GM18499 (cell line): ENCODE measurements around the gene RPAP2.
"Not testable (repeated sequence)": the region's sequence is repeated elsewhere in the genome, so short reads cannot be mapped to it uniquely, and the experiment has no call there.

ENCODE experiments used
- ATAC-seq: cut with Tn5 transposase; IDR thresholded peaks from one replicate; pipeline ENCODE4 v1.9.1; 2021; ENCODE audit warnings: moderate number of reproducible peaks; ENCODE audit not compliant: insufficient read depth, unreplicated experiment

The RPAP2 gene

GRCh38 chr1:92317836-92318493, 19.1 kb downstream of the RPAP2 start:
- no peak for ATAC-seq

DNA sequence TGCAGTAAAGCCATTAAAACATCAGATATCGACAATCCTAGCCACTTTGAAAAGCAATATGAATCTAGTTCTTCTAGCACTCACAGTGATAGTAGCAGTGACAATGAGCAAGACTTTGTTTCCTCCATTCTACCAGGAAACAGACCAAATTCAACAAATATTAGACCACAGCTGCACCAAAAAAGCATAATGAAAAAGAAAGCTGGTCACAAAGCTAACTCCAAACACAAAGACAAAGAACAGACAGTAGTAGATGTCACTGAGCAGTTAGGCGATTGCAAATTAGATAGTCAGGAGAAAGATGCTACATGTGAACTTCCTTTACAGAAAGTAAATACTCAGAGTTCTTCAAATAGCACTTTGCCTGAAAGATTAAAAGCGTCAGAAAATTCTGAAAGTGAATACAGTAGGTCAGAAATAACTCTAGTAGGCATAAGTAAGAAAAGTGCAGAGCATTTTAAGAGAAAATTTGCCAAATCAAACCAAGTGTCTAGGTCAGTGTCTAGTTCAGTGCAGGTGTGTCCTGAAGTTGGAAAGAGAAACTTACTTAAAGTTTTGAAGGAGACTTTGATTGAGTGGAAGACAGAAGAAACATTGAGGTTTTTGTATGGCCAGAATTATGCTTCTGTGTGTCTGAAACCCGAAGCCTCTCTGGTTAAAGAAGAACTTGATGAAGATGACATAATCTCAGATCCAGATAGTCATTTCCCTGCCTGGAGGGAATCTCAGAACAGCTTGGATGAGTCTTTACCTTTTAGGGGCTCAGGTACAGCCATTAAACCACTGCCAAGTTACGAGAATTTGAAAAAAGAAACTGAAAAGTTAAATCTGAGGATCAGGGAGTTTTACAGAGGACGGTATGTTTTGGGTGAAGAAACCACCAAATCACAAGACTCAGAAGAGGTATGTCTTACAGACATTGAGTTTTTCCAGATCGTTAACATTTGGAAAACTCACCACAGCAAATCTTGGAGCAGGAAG, 24.9 kb downstream of the RPAP2 start:
- ATAC-seq: no peak

DNA sequence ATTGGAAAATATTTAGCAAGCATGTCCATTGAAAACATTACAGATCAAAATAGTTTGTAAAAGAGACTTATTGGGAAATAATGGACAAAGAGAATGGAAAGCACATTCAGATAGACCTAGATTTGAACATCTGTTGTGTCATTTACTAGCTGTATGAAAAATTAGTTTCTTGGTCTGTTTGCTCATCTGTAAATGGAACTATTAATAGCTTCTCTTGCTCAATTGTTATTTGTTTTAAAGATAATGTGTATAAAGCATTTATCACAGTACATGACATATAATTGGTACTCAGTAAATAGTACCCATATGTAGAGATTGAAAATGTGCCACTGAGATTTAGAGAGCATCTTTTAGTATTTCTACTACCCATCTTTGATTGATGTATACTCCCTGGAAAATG, 25.9 kb downstream of the RPAP2 start:
- no peak for ATAC-seq

DNA sequence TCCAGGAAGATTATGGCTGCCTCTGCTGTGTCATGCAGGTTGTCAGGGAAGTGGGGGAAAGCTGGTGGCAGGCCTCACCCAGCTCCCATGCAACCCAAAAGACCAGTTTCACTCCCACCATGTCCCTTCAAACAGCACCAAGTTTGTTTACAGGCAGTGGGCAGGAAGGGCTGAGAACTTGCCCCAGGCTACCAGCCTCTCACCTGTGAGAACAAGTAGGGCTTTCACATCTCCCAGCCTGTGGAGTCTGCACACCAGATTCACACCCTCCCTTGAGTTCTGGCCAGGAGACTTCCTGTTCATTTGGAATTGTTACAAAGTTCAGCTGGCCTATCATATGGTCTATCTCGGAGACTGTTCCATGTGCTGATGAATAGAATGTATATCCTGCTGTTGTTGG, 27.8 kb downstream of the RPAP2 start:
- ATAC-seq: no peak

- ATAC-seq: no peak
Measured at GRCh38 chr1:92327794-92328193, 28.9 kb downstream of the RPAP2 start.

DNA sequence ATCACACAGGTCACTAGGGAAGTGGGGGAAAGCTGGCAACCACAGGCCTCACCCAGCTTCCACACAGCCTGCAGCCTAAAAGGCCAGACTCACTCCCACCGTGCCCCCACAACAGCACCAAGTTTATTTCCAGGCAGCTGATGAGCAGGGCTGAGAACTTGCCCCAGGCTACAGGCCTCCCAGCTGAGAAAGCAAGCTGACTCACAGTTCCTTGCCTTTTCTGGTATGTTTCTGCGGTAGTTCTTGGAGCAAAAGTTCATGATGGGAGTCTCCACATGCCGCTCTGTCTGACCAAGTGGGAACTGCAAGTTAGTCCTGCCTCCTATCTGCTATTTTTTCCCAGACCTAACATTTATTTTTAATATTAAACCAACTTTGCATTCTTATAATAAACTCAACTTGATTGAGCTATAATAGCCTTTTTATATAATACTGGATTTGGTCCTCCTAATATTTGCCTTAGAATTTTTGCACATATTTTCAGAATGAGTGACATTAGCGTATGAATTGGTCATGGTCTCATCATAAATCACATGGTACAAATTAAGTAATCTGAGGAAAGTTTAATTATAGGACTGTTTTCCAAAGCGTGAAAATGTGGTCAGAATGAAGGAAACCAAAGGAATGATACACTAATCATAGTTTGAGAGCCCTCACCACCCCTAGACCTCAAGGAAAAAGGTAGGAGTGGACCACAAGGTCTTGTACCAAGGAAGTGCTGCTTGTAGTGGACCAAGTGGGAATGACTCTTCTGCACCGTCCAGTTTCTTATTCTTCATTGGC, 30.7 kb downstream of the RPAP2 start:
- no peak for ATAC-seq

DNA sequence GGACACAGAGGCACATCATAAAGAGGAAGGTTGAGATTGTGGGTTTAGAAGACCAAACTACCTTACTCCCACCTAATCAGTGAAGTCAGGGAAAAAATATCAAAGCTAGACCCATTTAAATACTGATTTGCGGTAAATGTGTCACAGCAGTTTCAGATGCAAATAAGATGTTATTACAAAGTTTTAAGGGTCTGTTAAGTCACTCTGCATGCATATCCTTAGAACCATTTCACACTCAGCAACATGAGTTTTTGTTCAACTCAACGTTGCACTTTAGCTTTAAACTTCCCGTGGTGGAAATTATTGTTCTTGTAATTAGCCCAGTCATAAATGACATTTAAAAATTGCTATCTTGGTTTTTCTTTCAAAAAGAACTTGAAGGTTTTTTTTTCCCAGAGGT, 34.8 kb downstream of the RPAP2 start:
- ATAC-seq: no peak

GRCh38 chr1:92340154-92340553, 41.3 kb downstream of the RPAP2 start:
- no peak for ATAC-seq

GRCh38 chr1:92342401-92342800, 43.5 kb downstream of the RPAP2 start:
- no peak for ATAC-seq

DNA sequence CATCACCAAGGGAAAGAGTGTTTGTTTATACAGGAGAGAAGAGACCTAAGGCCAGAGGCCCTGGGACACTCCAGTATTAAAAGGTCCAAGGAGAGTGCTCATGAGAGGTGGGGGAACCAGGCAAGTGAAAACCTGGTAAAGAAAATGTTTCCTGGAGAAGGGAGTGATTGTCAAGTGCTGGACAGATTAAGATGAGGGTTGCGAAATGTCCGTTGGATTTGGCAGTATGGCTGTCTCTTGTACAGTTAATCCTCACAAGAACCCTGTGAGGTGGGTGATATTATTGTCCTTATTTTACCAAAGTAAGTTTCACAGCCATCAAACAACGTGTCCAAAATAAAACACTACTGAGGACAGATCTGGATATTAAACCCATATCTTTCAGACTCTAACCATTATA, 44.2 kb downstream of the RPAP2 start:
- no peak for ATAC-seq

- no peak for ATAC-seq
Measured at GRCh38 chr1:92346866-92347640, 48.2 kb downstream of the RPAP2 start.

DNA sequence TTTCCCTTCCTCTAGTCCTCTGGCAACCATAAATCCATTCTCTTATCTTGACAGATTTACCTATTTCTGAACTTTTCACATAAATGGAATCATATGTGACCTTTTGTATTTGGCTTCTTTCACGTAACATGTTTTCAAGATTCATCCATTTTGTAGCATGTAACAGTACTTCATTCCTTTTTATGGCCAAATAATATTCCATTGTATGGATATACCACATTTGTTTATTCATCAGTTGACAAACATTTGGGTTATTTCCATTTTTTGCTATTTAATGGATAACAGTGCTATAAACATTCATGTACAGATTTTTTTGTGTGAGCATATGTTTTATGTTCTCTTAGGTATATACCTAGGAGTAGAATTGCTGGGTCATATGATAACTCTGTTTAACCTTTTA, 54.0 kb downstream of the RPAP2 start:
- no peak for ATAC-seq

- ATAC-seq: no peak
Measured at GRCh38 chr1:92354259-92354658, 55.4 kb downstream of the RPAP2 start.

- no peak for ATAC-seq
Measured at GRCh38 chr1:92356956-92357355, 58.1 kb downstream of the RPAP2 start.

DNA sequence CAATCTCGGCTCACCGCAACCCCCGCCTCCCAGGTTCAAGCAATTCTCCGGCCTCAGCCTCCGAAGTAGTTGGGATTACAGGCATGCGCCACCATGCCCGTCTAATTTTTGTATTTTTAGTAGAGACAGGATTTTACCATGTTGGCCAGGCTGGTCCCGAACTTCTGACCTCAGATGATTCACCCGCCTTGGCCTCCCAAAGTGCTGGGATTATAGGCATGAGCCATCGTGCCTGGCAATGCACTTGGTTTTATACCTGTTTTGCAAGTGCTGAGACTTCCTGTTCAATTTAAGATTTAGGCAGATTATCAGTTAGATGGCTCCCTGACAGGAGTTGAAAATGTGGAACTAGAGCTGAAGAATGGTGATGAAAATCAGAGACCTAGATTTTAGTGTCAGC, 60.5 kb downstream of the RPAP2 start:
- ATAC-seq: not testable (repeated sequence)

DNA sequence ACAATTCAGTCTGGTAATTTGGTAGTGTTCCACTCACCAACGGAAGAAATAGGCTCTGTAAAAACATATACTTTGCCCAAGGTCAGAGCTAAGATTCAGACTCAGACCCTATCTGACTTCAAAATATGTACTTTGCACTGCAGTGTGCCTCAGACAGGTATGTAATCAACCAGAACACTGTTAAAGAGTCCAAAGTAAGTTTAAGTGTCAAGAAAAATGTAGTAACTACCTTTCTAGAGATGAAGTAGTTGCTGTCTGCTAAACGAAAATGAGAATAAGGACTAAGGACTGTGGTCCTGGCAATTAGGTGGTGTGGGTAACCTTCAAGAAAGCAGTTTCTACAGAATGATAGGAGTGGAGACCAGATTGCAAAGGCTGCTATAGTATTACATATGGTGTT, 61.1 kb downstream of the RPAP2 start:
- ATAC-seq: no peak

GRCh38 chr1:92362970-92363369, 64.1 kb downstream of the RPAP2 start:
- ATAC-seq: no peak

DNA sequence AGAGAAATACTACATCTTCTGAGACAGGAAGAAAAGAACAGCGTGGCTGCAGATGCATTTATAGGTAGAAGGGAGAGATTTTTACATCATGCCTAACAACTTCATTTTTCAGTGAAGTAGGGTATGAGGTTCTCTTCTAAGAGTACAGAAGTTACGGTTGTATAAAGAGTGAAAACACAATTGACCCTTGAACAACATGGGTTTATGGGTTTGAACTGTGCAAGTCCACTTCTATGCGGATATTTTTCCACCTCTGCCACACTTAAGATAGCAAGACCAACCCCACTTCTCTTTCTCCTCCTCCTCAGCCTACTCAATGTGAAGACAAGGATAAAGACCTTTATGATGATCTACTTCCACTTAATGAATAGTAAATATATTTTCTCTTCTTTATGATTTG, 64.5 kb downstream of the RPAP2 start:
- no peak for ATAC-seq

DNA sequence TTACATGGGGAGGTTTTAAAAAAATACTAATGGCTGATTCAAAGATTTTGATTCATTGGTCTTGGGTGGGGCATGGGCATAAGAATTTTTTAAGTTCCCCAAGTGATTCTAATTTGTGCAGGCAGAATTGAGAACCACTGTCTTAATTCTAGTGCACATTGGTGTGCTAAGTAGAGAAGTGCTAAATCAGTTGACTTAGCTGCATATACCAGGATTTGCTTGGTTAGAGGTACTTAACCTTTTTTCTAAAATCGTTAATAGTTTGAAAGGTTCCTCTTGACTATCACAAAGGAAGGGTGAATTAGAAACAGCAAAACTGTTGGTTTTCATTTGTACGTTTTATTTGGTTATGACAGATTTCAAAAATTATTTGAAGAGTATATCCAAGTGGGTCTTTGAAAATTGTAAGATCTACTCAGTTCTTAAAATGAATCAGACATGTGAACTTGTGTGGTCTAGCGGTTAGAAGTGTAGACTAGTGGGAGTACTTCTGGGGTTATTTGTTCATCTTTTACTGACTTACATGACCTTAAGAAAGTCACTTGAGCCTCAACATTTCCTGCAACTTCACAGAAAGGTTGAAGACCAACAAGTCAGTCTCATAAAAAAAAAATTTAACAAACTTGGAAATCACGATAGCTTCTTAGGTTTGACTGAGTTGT, 66.7 kb downstream of the RPAP2 start:
- no peak for ATAC-seq

GRCh38 chr1:92366040-92366395, 67.2 kb downstream of the RPAP2 start:
- ATAC-seq: no peak
